SK-N-SH (cell line): ENCODE results near the gene PIGC. TPM values are rescaled to one million over a fixed set of nuclear protein-coding genes. Genes with fewer than 3 reads are reported as not detected.

ENCODE experiments used
- CTCF ChIA-PET: fragments of 300-600, 350-600 bp; formaldehyde crosslinking; extraction: SDS; loops from one replicate; lab custom pipeline; 2021; lab: Yijun Ruan, JAX
- POLR2A ChIA-PET: fragments of 350-600 bp; sonication (Branson Sonifier 250); formaldehyde crosslinking; extraction: SDS; loops from one replicate; lab custom pipeline; 2020; ENCODE audit warnings: antibody characterized with exemption, inconsistent platforms; lab: Yijun Ruan, JAX
- DNase-seq: peaks from one replicate; pipeline ENCODE4 v3.0.0; 2012
- H2AFZ ChIP-seq: fragments of 200-600 bp; sonication (generic); 2 replicates; pipeline ENCODE4 v1.8.1; 2016; ENCODE audit warnings: antibody characterized with exemption, mild to moderate bottlenecking, low read depth
- H3F3A ChIP-seq: fragments of 200-600 bp; sonication (generic); replicated peaks from 2 replicates; pipeline ENCODE3; 2016; ENCODE audit warnings: antibody characterized with exemption, mild to moderate bottlenecking; ENCODE audit not compliant: insufficient read depth
- H3K27ac ChIP-seq, 2 experiments: fragments of 200-500 bp in 1 of 2; fragments of 200-600 bp in 1 of 2; sonication (Bioruptor generic) in 1 of 2; sonication (generic), shearing (Covaris generic) in 1 of 2; 2 replicates each; pipeline versions ENCODE4 v1.5.1 to v1.6.1; 2014 to 2016; ENCODE audit warnings: low read depth in 2 of 2, inconsistent platforms in 1 of 2, low read length in 1 of 2, mild to moderate bottlenecking in 1 of 2, mixed read lengths in 1 of 2
- H3K27me3 ChIP-seq: fragments of 200-600 bp; sonication (generic), shearing (Covaris generic); 2 replicates; pipeline ENCODE4 v1.6.1; 2016; ENCODE audit warnings: mixed run types; ENCODE audit not compliant: insufficient read depth
- H3K36me3 ChIP-seq, 2 experiments: fragments of 200-500 bp in 1 of 2; fragments of 200-600 bp in 1 of 2; sonication (Bioruptor generic) in 1 of 2; sonication (generic) in 1 of 2; replicated peaks in 1 of 2; 2 replicates each; pipeline versions ENCODE3 to v1.5.1; 2014 to 2016; ENCODE audit warnings: low read length in 1 of 2, mild to moderate bottlenecking in 1 of 2; ENCODE audit not compliant: insufficient read depth in 2 of 2, control insufficient read depth in 1 of 2
- H3K4me1 ChIP-seq, 2 experiments: fragments of 200-500 bp in 1 of 2; fragments of 200-600 bp in 1 of 2; sonication (Bioruptor generic) in 1 of 2; sonication (generic), shearing (Covaris generic) in 1 of 2; 2 replicates each; pipeline versions ENCODE4 v1.5.1 to v1.6.1; 2014 to 2016; ENCODE audit warnings: low read depth in 1 of 2, low read length in 1 of 2, mixed run types in 1 of 2; ENCODE audit not compliant: insufficient read depth in 2 of 2, control insufficient read depth in 1 of 2
- H3K4me2 ChIP-seq: fragments of 200-600 bp; sonication (generic), shearing (Covaris generic); 2 replicates; pipeline ENCODE4 v1.6.1; 2017; ENCODE audit warnings: mixed run types
- H3K4me3 ChIP-seq, 2 experiments: fragments of 200-500 bp in 1 of 2; fragments of 200-600 bp in 1 of 2; sonication (Bioruptor generic) in 1 of 2; sonication (generic), shearing (Covaris generic) in 1 of 2; 2 replicates each; pipeline versions ENCODE4 v1.5.1 to v1.8.1; 2014 to 2016; ENCODE audit warnings: low read depth in 2 of 2, inconsistent platforms in 1 of 2, low read length in 1 of 2, mild to moderate bottlenecking in 1 of 2, mixed read lengths in 1 of 2, moderate library complexity in 1 of 2
- H3K79me2 ChIP-seq: fragments of 200-600 bp; sonication (generic); 2 replicates; pipeline ENCODE4 v1.8.1; 2017; ENCODE audit warnings: mild to moderate bottlenecking; ENCODE audit not compliant: insufficient read depth
- H3K9ac ChIP-seq: fragments of 200-600 bp; sonication (generic); 2 replicates; pipeline ENCODE4 v1.6.1; 2017; ENCODE audit warnings: mixed run types
- H3K9me2 ChIP-seq: fragments of 200-600 bp; sonication (generic); 2 replicates; pipeline ENCODE4 v1.6.1; 2017; ENCODE audit warnings: mixed run types
- H3K9me3 ChIP-seq: fragments of 200-600 bp; sonication (generic); 2 replicates; pipeline ENCODE4 v1.6.1; 2017; ENCODE audit warnings: mixed run types, mild to moderate bottlenecking, moderate library complexity
- H4K20me1 ChIP-seq: fragments of 200-600 bp; sonication (generic); 2 replicates; pipeline ENCODE4 v1.6.1; 2017; ENCODE audit warnings: mild to moderate bottlenecking, mixed run types; ENCODE audit not compliant: insufficient read depth
- CHD2 ChIP-seq: fragments of 150-350 bp; IDR thresholded peaks from 2 replicates; pipeline ENCODE4 v1.6.1; 2018; ENCODE audit warnings: low read length; ENCODE audit not compliant: partially characterized antibody
- ELF1 ChIP-seq: IDR thresholded peaks from 2 replicates; pipeline ENCODE4 v1.4.0; 2012
- EZH2phosphoT487 ChIP-seq: fragments of 200-600 bp; sonication (generic); IDR thresholded peaks from 2 replicates; pipeline ENCODE4 v1.6.1; 2017; ENCODE audit warnings: low read depth, mixed run types, mild to moderate bottlenecking, antibody characterized with exemption, moderate library complexity, borderline replicate concordance
- FOXJ3 ChIP-seq: sonication (generic); formaldehyde crosslinking; IDR thresholded peaks from 2 replicates; pipeline ENCODE4 v1.5.1; 2020; ENCODE audit warnings: mild to moderate bottlenecking, missing genetic modification reagents
- FOXM1 ChIP-seq: IDR thresholded peaks from 2 replicates; pipeline ENCODE4 v1.4.0; 2012; ENCODE audit warnings: low read depth, mild to moderate bottlenecking
- GATA2 ChIP-seq: sonication (generic); formaldehyde crosslinking; IDR thresholded peaks from 2 replicates; pipeline ENCODE4 v1.5.0; 2020; ENCODE audit warnings: mild to moderate bottlenecking, missing genetic modification reagents
- IRF3 ChIP-seq: fragments of 150-350 bp; IDR thresholded peaks from 2 replicates; pipeline ENCODE4 v1.6.1; 2016; ENCODE audit warnings: mild to moderate bottlenecking, low read depth, low read length
- MAX ChIP-seq: IDR thresholded peaks from 2 replicates; pipeline ENCODE4 v1.4.0; 2012; ENCODE audit warnings: low read depth
- MEF2A ChIP-seq: IDR thresholded peaks from 2 replicates; pipeline ENCODE4 v1.4.0; 2012; ENCODE audit warnings: low read depth, borderline replicate concordance
- MXI1 ChIP-seq: IDR thresholded peaks from 2 replicates; pipeline ENCODE4 v1.6.1; 2012; ENCODE audit warnings: mild to moderate bottlenecking, low read depth, low read length, improper control_type of control experiment
- PBX3 ChIP-seq: IDR thresholded peaks from 2 replicates; pipeline ENCODE4; 2012
- POLR2AphosphoS5 ChIP-seq: IDR thresholded peaks from 2 replicates; pipeline ENCODE4 v1.6.1; 2012; ENCODE audit warnings: low read depth, low read length
- RAD21 ChIP-seq: IDR thresholded peaks from 2 replicates; pipeline ENCODE4 v1.6.1; 2012; ENCODE audit warnings: mild to moderate bottlenecking, low read length
- RCOR1 ChIP-seq: fragments of 150-350 bp; IDR thresholded peaks from 2 replicates; pipeline ENCODE4 v1.6.1; 2017; ENCODE audit warnings: antibody characterized with exemption, low read length
- REST ChIP-seq: IDR thresholded peaks from 2 replicates; pipeline ENCODE4 v1.6.1; 2012; ENCODE audit warnings: mild to moderate bottlenecking, low read depth, low read length, moderate library complexity
- RFX5 ChIP-seq: IDR thresholded peaks from 2 replicates; pipeline ENCODE4 v1.6.1; 2012; ENCODE audit warnings: mild to moderate bottlenecking, improper control_type of control experiment, low read length
- SMC3 ChIP-seq: IDR thresholded peaks from 2 replicates; pipeline ENCODE4 v1.6.1; 2012; ENCODE audit warnings: low read depth, low read length, improper control_type of control experiment
- TEAD4 ChIP-seq: IDR thresholded peaks from 2 replicates; pipeline ENCODE4 v1.4.0; 2012; ENCODE audit warnings: mild to moderate bottlenecking, borderline replicate concordance; ENCODE audit not compliant: insufficient read depth
- USF2 ChIP-seq: fragments of 150-350 bp; IDR thresholded peaks from 2 replicates; pipeline ENCODE4 v1.6.1; 2017; ENCODE audit warnings: antibody characterized with exemption, low read length, low read depth, borderline replicate concordance
- ZBTB33 ChIP-seq: IDR thresholded peaks from 2 replicates; pipeline ENCODE4 v1.4.0; 2012; ENCODE audit warnings: low read depth, borderline replicate concordance
- WGBS: methylation state at CpG from one replicate; pipeline ENCODE4 v1.1.6; 2017; ENCODE audit warnings: low lambda C conversion rate; 5-methylcytosine and 5-hydroxymethylcytosine counted together
- polyA plus RNA-seq, 3 experiments: library from polyadenylated mRNA; depleted of rRNA; stranded (reverse); fragments of >200 nt; gene quantifications; 2 replicates each; pipeline ENCODE4 v1.2.3, GENCODE V29; 2012

PIGC gene
- polyA plus RNA-seq, 1 of the 3 experiments (the other 2 are of a cell fraction), result 20.6 TPM

- Histone ChIP-seq H3K4me2 (no peak overlapping the region), H4K20me1 (no peaks in the 10 kb centered on the region), H3K9ac (no peak overlapping the region), H3K9me2 (no peaks in the 10 kb centered on the region), H3K4me1 (peaks cover 0 to 5% of the 10 kb centered on the region in 2 experiments; a peak in 2 of 4 replicates), H3K79me2 (no peaks in the 10 kb centered on the region), H3K9me3 (no peaks in the 10 kb centered on the region), H2AFZ (no peak overlapping the region), H3K36me3 (no peaks in the 10 kb centered on the region), H3K4me3 (no peak overlapping the region), H3K27ac (no peak overlapping the region), H3F3A (no peaks in the 10 kb centered on the region), H3K27me3 (no peaks in the 10 kb centered on the region)
- POLR2A ChIA-PET, result no interaction called here
- DNase-seq, result no peak
- WGBS, result 66% methylated on average over 5 of the region's 5 CpGs
- TF ChIP-seq CHD2, result no peak
- TF ChIP-seq REST, result no peak
- TF ChIP-seq MAX, result no peak
- no peak for TF ChIP-seq ELF1
- TF ChIP-seq FOXM1, result no peak
- TF ChIP-seq RCOR1, result no peak
- no peak for TF ChIP-seq MEF2A
- no peak for TF ChIP-seq USF2
- TF ChIP-seq POLR2AphosphoS5, result no peak
- no peak for TF ChIP-seq IRF3
- TF ChIP-seq RFX5, result no peak
- TF ChIP-seq EZH2phosphoT487, result no peak
- no peak for TF ChIP-seq SMC3
- no peak for TF ChIP-seq TEAD4
- TF ChIP-seq RAD21, result no peak
- no peak for TF ChIP-seq ZBTB33
- TF ChIP-seq FOXJ3 (CRISPR knock-in tag), result no peak
- TF ChIP-seq MXI1, result no peak
- no peak for TF ChIP-seq GATA2
- TF ChIP-seq PBX3, result no peak
- CTCF ChIA-PET, result interaction anchor here (0.5 to 1.9 kb wide), 7 partner anchors 10 to 454 kb away, joined by 3 to 6 read pairs (median 4); partner anchors contain the start of gene PIGC
These were observed 12.5 kb upstream of the PIGC start for GRCh38 chr1:172456344-172456769.
